Mammary epithelial cell (primary cell): ENCODE measurements around the gene SLC10A1.

Source experiments
- CTCF ChIP-seq, 2 donors: IDR thresholded peaks in 1 of 2; conservative IDR thresholded peaks in 1 of 2; 2 replicates each; pipeline ENCODE4 v1.5.1; 2011 to 2012; ENCODE audit warnings: inconsistent platforms in 2 of 2, low read length in 2 of 2, mild to moderate bottlenecking in 2 of 2, control low read depth in 1 of 2, low read depth in 1 of 2; ENCODE audit not compliant: insufficient read depth in 1 of 2; ENCODE audit errors: extremely low read depth in 1 of 2
- EZH2 ChIP-seq: IDR thresholded peaks from 2 replicates; pipeline ENCODE4 v1.6.1; 2012; ENCODE audit warnings: low read length, inconsistent platforms, borderline replicate concordance

GRCh38 chr14:69763761-69764510 is 33.1 kb downstream of the SLC10A1 start:
- TF ChIP-seq CTCF (conservative IDR thresholded peaks at IDR 0.05 in 1 of 2, IDR thresholded peaks at IDR 0.05 in 1 of 2; ENCODE audit: extremely low read depth in 1 of 2, insufficient read depth in 1 of 2, low read depth in 1 of 2, low read length in 2 of 2) (no peak), EZH2 (no peak)
